ENCODE results near the gene LRRC49. TPM values are rescaled to one million over a fixed set of nuclear protein-coding genes. Genes with fewer than 3 reads are reported as not detected.

The LRRC49 gene
- polyA plus RNA-seq, 1 donor (not counting 4 experiments of a cell fraction or from before 2014, with no cell fraction given), result 9.9 TPM

GRCh38 chr15:70855764-70856163 is 36.9 kb upstream of the LRRC49 start:
- dilution Hi-C loops (cut with MboI; ENCODE audit: extremely low pct_ligation_motif_present, low sequenced_read_pairs), result no loop called here
- no peak overlapping the region for H3K4me2 ChIP-seq (ENCODE audit: control insufficient read depth, extremely low read depth, insufficient read depth, low read depth, low read length)

GRCh38 chr15:70856177-70856883 is 36.3 kb upstream of the LRRC49 start:
- dilution Hi-C loops (cut with MboI; ENCODE audit: extremely low pct_ligation_motif_present, low sequenced_read_pairs), result no loop called here
- Histone ChIP-seq H3K36me3 (ENCODE audit: control insufficient read depth in 2 of 2, extremely low read depth in 1 of 2, insufficient read depth in 2 of 2, low read length in 2 of 2) (peaks cover 3 to 6% of the 10 kb centered on the region in 2 experiments), H3K9me1 (ENCODE audit: control insufficient read depth, extremely low read depth, insufficient read depth, low read length) (no peaks in the 10 kb centered on the region), H3K27ac (ENCODE audit: control insufficient read depth, insufficient read depth, low read length) (peak overlapping the region; percentile 33), H3K4me3 (ENCODE audit: control insufficient read depth in 2 of 3, extremely low read depth in 1 of 3, insufficient read depth in 2 of 3, low read depth in 1 of 3, low read length in 3 of 3) (no peak overlapping the region), H3K9me3 (ENCODE audit: control insufficient read depth, low read depth, low read length) (no peaks in the 10 kb centered on the region), H2AFZ (ENCODE audit: control insufficient read depth, low read length) (no peak overlapping the region), H3K27me3 (ENCODE audit: control insufficient read depth, extremely low read depth, insufficient read depth, low read length) (no peaks in the 10 kb centered on the region), H3K4me1 (ENCODE audit: control insufficient read depth, extremely low read depth, insufficient read depth, low read length) (peaks cover 36% of the 10 kb centered on the region), H3K79me2 (ENCODE audit: control insufficient read depth, insufficient read depth, low read length) (peaks cover 5% of the 10 kb centered on the region), H3K9ac (ENCODE audit: control insufficient read depth, extremely low read depth, insufficient read depth, low read length) (peak overlapping the region; percentile 11), H4K20me1 (ENCODE audit: control insufficient read depth, extremely low read depth, insufficient read depth, low read length) (no peaks in the 10 kb centered on the region), H3K4me2 (ENCODE audit: control insufficient read depth, extremely low read depth, insufficient read depth, low read depth, low read length) (peak overlapping the region; percentile 48)
- TF ChIP-seq CTCF (optimal IDR thresholded peaks at IDR 0.05 in 1 of 3, IDR thresholded peaks at IDR 0.05 in 1 of 3, conservative IDR thresholded peaks at IDR 0.05 in 1 of 3; ENCODE audit: extremely low read depth in 1 of 3, insufficient read depth in 2 of 3, low read length in 3 of 3) (no peak), EZH2 (IDR thresholded peaks at IDR 0.05; ENCODE audit: low read length) (no peak)
- DNase-seq (ENCODE audit: low read depth, low spot score) (no peak), FAIRE-seq (no peak)

More at GRCh38 chr15:70855764-70856163, 36.9 kb upstream of the LRRC49 start:
- H3K4me3 ChIP-seq (ENCODE audit: control insufficient read depth in 2 of 3, extremely low read depth in 1 of 3, insufficient read depth in 2 of 3, low read depth in 1 of 3, low read length in 3 of 3), result no peak overlapping the region
- no peak for FAIRE-seq
- no peak for DNase-seq (ENCODE audit: low read depth, low spot score)
- H3K36me3 ChIP-seq (ENCODE audit: control insufficient read depth in 2 of 2, extremely low read depth in 1 of 2, insufficient read depth in 2 of 2, low read length in 2 of 2), result peaks cover 5 to 6% of the 10 kb centered on the region in 2 experiments
- no peak overlapping the region for H3K27ac ChIP-seq (ENCODE audit: control insufficient read depth, insufficient read depth, low read length)
- no peaks in the 10 kb centered on the region for H3K27me3 ChIP-seq (ENCODE audit: control insufficient read depth, extremely low read depth, insufficient read depth, low read length)
- H4K20me1 ChIP-seq (ENCODE audit: control insufficient read depth, extremely low read depth, insufficient read depth, low read length), result no peaks in the 10 kb centered on the region
- H3K9me3 ChIP-seq (ENCODE audit: control insufficient read depth, low read depth, low read length), result no peaks in the 10 kb centered on the region
- peaks cover 36% of the 10 kb centered on the region for H3K4me1 ChIP-seq (ENCODE audit: control insufficient read depth, extremely low read depth, insufficient read depth, low read length)
- H2AFZ ChIP-seq (ENCODE audit: control insufficient read depth, low read length), result no peak overlapping the region
- TF ChIP-seq CTCF (optimal IDR thresholded peaks at IDR 0.05 in 1 of 3, IDR thresholded peaks at IDR 0.05 in 1 of 3, conservative IDR thresholded peaks at IDR 0.05 in 1 of 3; ENCODE audit: extremely low read depth in 1 of 3, insufficient read depth in 2 of 3, low read length in 3 of 3), result no peak
- no peak overlapping the region for H3K9ac ChIP-seq (ENCODE audit: control insufficient read depth, extremely low read depth, insufficient read depth, low read length)
- no peaks in the 10 kb centered on the region for H3K9me1 ChIP-seq (ENCODE audit: control insufficient read depth, extremely low read depth, insufficient read depth, low read length)
- peaks cover 5% of the 10 kb centered on the region for H3K79me2 ChIP-seq (ENCODE audit: control insufficient read depth, insufficient read depth, low read length)

Data from keratinocyte (primary cell).